PFSK-1 (cell line): Measurements from ENCODE around the gene RNF215.

Experiments
- FOXP2 ChIP-seq: optimal IDR thresholded peaks from 2 replicates; pipeline ENCODE3; 2011; ENCODE audit warnings: borderline replicate concordance, control low read depth, inconsistent platforms; ENCODE audit not compliant: insufficient read depth; ENCODE audit errors: extremely low read length, extremely low read depth
- POLR2AphosphoS5 ChIP-seq: IDR thresholded peaks from 2 replicates; pipeline ENCODE4 v1.6.1; 2012; ENCODE audit warnings: low read depth, mild to moderate bottlenecking, control low read depth, low read length, moderate library complexity
- REST ChIP-seq, 2 experiments: IDR thresholded peaks; 2 replicates each; pipeline versions ENCODE4 v1.6.1 to v1.8.0; 2011 to 2012; ENCODE audit warnings: low read depth in 2 of 2, low read length in 2 of 2, control low read depth in 1 of 2, inconsistent platforms in 1 of 2, mild to moderate bottlenecking in 1 of 2, moderate library complexity in 1 of 2; ENCODE audit not compliant: insufficient read depth in 1 of 2
- SIN3A ChIP-seq: IDR thresholded peaks from 2 replicates; pipeline ENCODE4 v1.6.1; 2012; ENCODE audit warnings: mild to moderate bottlenecking, low read length, moderate library complexity, borderline replicate concordance; ENCODE audit not compliant: insufficient read depth
- TAF1 ChIP-seq: IDR thresholded peaks from 2 replicates; pipeline ENCODE4 v1.6.1; 2012; ENCODE audit warnings: low read length, control low read depth, borderline replicate concordance; ENCODE audit not compliant: insufficient read depth

The RNF215 gene

GRCh38 chr22:30420347-30421125, 33.3 kb upstream of the RNF215 start:
- no peak for TF ChIP-seq POLR2AphosphoS5
- no peak for TF ChIP-seq TAF1
- no peak for TF ChIP-seq REST (IDR thresholded peaks at IDR 0.05; ENCODE audit: insufficient read depth in 1 of 2, low read depth in 2 of 2, low read length in 2 of 2)
- TF ChIP-seq SIN3A, result no peak
- no peak for TF ChIP-seq FOXP2

- TF ChIP-seq POLR2AphosphoS5, result no peak
- no peak for TF ChIP-seq TAF1
These were observed 29.6 kb upstream of the RNF215 start for GRCh38 chr22:30416837-30417236.

- TF ChIP-seq SIN3A (no peak), POLR2AphosphoS5 (no peak), TAF1 (no peak), FOXP2 (no peak), REST (IDR thresholded peaks at IDR 0.05; ENCODE audit: insufficient read depth in 1 of 2, low read depth in 2 of 2, low read length in 2 of 2) (no peak)
These were observed 29.2 kb upstream of the RNF215 start for GRCh38 chr22:30416403-30416802.

- TF ChIP-seq POLR2AphosphoS5, result no peak
- TF ChIP-seq FOXP2, result no peak
- no peak for TF ChIP-seq TAF1
- no peak for TF ChIP-seq REST (IDR thresholded peaks at IDR 0.05; ENCODE audit: insufficient read depth in 1 of 2, low read depth in 2 of 2, low read length in 2 of 2)
- TF ChIP-seq SIN3A, result no peak
These were observed 27.4 kb upstream of the RNF215 start for GRCh38 chr22:30414525-30415047.

- TF ChIP-seq REST (IDR thresholded peaks at IDR 0.05; ENCODE audit: insufficient read depth in 1 of 2, low read depth in 2 of 2, low read length in 2 of 2) (no peak), POLR2AphosphoS5 (no peak), SIN3A (no peak), FOXP2 (no peak), TAF1 (no peak)
These were observed 26.7 kb upstream of the RNF215 start for GRCh38 chr22:30413745-30414524.
